SK-N-SH treated with all-trans-retinoic acid at 6 μM for 48 hours (cell line): Measurements from ENCODE around the gene TSC22D1.

Experiments used
- ARNTL ChIP-seq: fragments of 450-650 bp; formaldehyde crosslinking; IDR thresholded peaks from 2 replicates; pipeline ENCODE4 v1.5.0; 2020; ENCODE audit warnings: low read depth, mild to moderate bottlenecking, moderate library complexity, borderline replicate concordance
- CREB5 ChIP-seq: fragments of 250-450 bp; sonication (Bioruptor Pico); IDR thresholded peaks from 2 replicates; pipeline ENCODE4 v1.5.1; 2020; ENCODE audit warnings: low read depth, mild to moderate bottlenecking, moderate library complexity
- CSDC2 ChIP-seq: fragments of 250-450 bp; sonication (Bioruptor Pico); IDR thresholded peaks from 2 replicates; pipeline ENCODE4 v1.5.0; 2020; ENCODE audit warnings: mild to moderate bottlenecking, moderate library complexity
- ESRRG ChIP-seq: fragments of 250-450 bp; sonication (Bioruptor Pico); IDR thresholded peaks from 2 replicates; pipeline ENCODE4 v1.6.1; 2021; ENCODE audit warnings: mild to moderate bottlenecking
- PATZ1 ChIP-seq: fragments of 250-450 bp; sonication (Bioruptor Pico); IDR thresholded peaks from 2 replicates; pipeline ENCODE4 v1.8.0; 2020; ENCODE audit warnings: mild to moderate bottlenecking, moderate library complexity, borderline replicate concordance
- PPARA ChIP-seq: fragments of 250-450 bp; sonication (Bioruptor Pico); IDR thresholded peaks from 2 replicates; pipeline ENCODE4 v1.5.0; 2020; ENCODE audit warnings: mild to moderate bottlenecking, borderline replicate concordance
- SNAI2 ChIP-seq: fragments of 250-450 bp; sonication (Bioruptor Pico); IDR thresholded peaks from 2 replicates; pipeline ENCODE4 v1.5.0; 2020; ENCODE audit warnings: mild to moderate bottlenecking, moderate library complexity
- TOX ChIP-seq: fragments of 250-450 bp; sonication (Bioruptor Pico); IDR thresholded peaks from 2 replicates; pipeline ENCODE4 v1.8.0; 2021; ENCODE audit warnings: mild to moderate bottlenecking, moderate library complexity, borderline replicate concordance
- ZFP3 ChIP-seq: fragments of 250-450 bp; sonication (Bioruptor Pico); IDR thresholded peaks from 2 replicates; pipeline ENCODE4 v1.5.0; 2020; ENCODE audit warnings: mild to moderate bottlenecking, moderate library complexity
- ZFP30 ChIP-seq: fragments of 450-650 bp; formaldehyde crosslinking; IDR thresholded peaks from 2 replicates; pipeline ENCODE4 v1.5.0; 2022; ENCODE audit warnings: mild to moderate bottlenecking, moderate library complexity

GRCh38 chr13:44451651-44452050, 124.5 kb downstream of the TSC22D1 start:
- TF ChIP-seq ZFP30 (CRISPR knock-in tag) (no peak), SNAI2 (CRISPR knock-in tag) (no peak), TOX (CRISPR knock-in tag) (no peak), ESRRG (no peak), CREB5 (CRISPR knock-in tag) (no peak), ARNTL (CRISPR knock-in tag) (no peak), PPARA (CRISPR knock-in tag) (no peak), PATZ1 (CRISPR knock-in tag) (no peak), CSDC2 (CRISPR knock-in tag) (no peak), ZFP3 (CRISPR knock-in tag) (no peak)
